Ishikawa (cell line): ENCODE data around the gene CD151.

Source experiments
- CEBPB ChIP-seq: IDR thresholded peaks from 2 replicates; pipeline ENCODE4 v1.6.1; 2012
- CREB1 ChIP-seq: IDR thresholded peaks from 2 replicates; pipeline ENCODE4 v1.6.1; 2012; ENCODE audit warnings: low read depth
- EGR1 ChIP-seq: IDR thresholded peaks from 2 replicates; pipeline ENCODE4 v1.6.1; 2012
- EP300 ChIP-seq: IDR thresholded peaks from 2 replicates; pipeline ENCODE4 v1.6.1; 2012; ENCODE audit warnings: borderline replicate concordance
- NFIC ChIP-seq: IDR thresholded peaks from 2 replicates; pipeline ENCODE4 v1.6.1; 2012
- RAD21 ChIP-seq: IDR thresholded peaks from 2 replicates; pipeline ENCODE4 v1.6.1; 2012; ENCODE audit warnings: low read depth
- REST ChIP-seq: IDR thresholded peaks from 2 replicates; pipeline ENCODE4 v1.6.1; 2012; ENCODE audit warnings: low read depth, mild to moderate bottlenecking
- TAF1 ChIP-seq: IDR thresholded peaks from 2 replicates; pipeline ENCODE4 v1.6.1; 2012; ENCODE audit warnings: low read depth, mild to moderate bottlenecking
- TCF12 ChIP-seq: IDR thresholded peaks from 2 replicates; pipeline ENCODE4 v1.6.1; 2012; ENCODE audit warnings: low read depth
- YY1 ChIP-seq: IDR thresholded peaks from 2 replicates; pipeline ENCODE4 v1.6.1; 2012; ENCODE audit warnings: low read depth
- TF ChIP-seq, protein P1 (sequence below): IDR thresholded peaks from 2 replicates; pipeline ENCODE4 v1.6.1; 2012
- TF ChIP-seq, protein P2 (sequence below): IDR thresholded peaks from 2 replicates; pipeline ENCODE4 v1.6.1; 2012

DNA sequence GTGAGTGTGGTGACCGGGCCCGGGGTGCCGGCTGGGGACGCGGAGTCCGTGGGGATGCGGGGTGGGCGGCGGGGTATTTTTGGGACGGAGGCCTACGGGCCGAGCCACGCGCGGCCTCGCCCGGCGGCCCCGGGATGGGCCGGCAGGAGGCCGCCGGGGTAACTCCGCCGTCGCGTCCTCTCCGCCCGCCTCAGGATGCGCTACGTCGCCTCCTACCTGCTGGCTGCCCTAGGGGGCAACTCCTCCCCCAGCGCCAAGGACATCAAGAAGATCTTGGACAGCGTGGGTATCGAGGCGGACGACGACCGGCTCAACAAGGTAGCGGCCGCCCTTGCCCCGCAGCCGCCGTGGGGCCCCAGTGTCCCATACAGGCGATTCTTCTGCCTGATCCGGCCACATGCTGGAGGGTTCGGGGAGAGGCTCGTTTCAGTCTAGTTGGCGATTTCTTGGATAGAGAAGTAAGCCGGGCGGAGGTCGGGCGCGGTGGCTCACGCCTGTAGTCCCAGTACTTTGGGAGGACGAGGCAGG, 22.6 kb upstream of the CD151 start:
- TF ChIP-seq NFIC (no peak), EP300 (peak; percentile 7; the same call in 1 of the 2 replicates), REST (no peak), RAD21 (no peak), TAF1 (no peak), TCF12 (no peak), CEBPB (no peak), EGR1 (no peak), CREB1 (no peak), YY1 (no peak)
- TF ChIP-seq, protein P1, sequence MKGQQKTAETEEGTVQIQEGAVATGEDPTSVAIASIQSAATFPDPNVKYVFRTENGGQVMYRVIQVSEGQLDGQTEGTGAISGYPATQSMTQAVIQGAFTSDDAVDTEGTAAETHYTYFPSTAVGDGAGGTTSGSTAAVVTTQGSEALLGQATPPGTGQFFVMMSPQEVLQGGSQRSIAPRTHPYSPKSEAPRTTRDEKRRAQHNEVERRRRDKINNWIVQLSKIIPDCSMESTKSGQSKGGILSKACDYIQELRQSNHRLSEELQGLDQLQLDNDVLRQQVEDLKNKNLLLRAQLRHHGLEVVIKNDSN: no peak
- TF ChIP-seq, protein P2, sequence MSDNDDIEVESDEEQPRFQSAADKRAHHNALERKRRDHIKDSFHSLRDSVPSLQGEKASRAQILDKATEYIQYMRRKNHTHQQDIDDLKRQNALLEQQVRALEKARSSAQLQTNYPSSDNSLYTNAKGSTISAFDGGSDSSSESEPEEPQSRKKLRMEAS: no peak
